Stimulated activated CD8-positive, alpha-beta memory T cell treated with anti-CD3 and anti-CD28 coated beads, Interleukin-7, amount 100 ng/mL, for 4 hours (primary cell): ENCODE measurements around the gene PCDHGB7.
"Not testable (repeated sequence)": the region's sequence is repeated elsewhere in the genome, so short reads cannot be mapped to it uniquely, and the experiment has no call there.

ENCODE experiments used
- DNase-seq, 2 donors: peaks; one replicate each; pipeline ENCODE4 v3.0.0-alpha.2; 2020; ENCODE audit warnings: low read depth in 2 of 2

PCDHGB7 gene

DNA sequence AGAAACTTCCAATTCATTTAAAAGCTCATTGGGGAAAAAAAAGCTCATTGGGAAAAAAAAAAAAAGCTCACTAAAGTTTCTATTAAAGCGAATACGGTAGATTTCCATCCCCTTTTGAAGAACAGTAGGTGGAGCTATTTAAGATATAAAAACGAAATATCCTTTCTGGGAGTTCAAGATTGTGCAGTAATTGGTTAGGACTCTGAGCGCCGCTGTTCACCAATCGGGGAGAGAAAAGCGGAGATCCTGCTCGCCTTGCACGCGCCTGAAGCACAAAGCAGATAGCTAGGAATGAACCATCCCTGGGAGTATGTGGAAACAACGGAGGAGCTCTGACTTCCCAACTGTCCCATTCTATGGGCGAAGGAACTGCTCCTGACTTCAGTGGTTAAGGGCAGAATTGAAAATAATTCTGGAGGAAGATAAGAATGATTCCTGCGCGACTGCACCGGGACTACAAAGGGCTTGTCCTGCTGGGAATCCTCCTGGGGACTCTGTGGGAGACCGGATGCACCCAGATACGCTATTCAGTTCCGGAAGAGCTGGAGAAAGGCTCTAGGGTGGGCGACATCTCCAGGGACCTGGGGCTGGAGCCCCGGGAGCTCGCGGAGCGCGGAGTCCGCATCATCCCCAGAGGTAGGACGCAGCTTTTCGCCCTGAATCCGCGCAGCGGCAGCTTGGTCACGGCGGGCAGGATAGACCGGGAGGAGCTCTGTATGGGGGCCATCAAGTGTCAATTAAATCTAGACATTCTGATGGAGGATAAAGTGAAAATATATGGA is 13.0 kb downstream of the PCDHGB7 start, which contains the start of gene PCDHGA12:
PCDHGA12 (plus strand) TSS at position 176 of the 782 bp plus-strand sequence; CDS start at position 429, 253 bp downstream.
- no peak for DNase-seq

GRCh38 chr5:141431286-141431685 is 13.8 kb downstream of the PCDHGB7 start:
- DNase-seq: no peak

GRCh38 chr5:141432308-141432707 is 14.8 kb downstream of the PCDHGB7 start:
- DNase-seq: not testable (repeated sequence)

DNA sequence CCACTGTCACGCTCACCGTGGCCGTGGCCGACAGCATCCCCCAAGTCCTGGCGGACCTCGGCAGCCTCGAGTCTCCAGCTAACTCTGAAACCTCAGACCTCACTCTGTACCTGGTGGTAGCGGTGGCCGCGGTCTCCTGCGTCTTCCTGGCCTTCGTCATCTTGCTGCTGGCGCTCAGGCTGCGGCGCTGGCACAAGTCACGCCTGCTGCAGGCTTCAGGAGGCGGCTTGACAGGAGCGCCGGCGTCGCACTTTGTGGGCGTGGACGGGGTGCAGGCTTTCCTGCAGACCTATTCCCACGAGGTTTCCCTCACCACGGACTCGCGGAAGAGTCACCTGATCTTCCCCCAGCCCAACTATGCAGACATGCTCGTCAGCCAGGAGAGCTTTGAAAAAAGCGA is 15.2 kb downstream of the PCDHGB7 start:
- DNase-seq: not testable (repeated sequence)

DNA sequence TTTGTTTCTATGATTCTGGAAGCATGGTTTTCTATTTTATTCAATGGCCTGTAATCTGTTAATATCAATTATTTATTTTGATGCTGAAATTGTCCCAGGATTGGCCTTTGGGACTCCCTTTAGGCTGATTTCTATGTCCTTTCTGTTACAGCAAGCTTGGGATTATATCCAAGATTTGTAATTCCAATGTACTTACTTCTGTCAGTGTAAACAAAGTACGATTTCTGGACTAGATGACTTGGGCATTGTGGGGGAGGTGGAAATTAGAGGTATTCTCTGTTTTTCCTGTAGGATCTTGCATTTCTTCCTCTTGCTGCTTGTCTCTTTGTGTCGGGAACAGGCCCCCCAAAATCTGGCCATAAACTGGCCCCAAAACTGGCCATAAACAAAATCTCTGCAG is 16.5 kb downstream of the PCDHGB7 start:
- no peak for DNase-seq

DNA sequence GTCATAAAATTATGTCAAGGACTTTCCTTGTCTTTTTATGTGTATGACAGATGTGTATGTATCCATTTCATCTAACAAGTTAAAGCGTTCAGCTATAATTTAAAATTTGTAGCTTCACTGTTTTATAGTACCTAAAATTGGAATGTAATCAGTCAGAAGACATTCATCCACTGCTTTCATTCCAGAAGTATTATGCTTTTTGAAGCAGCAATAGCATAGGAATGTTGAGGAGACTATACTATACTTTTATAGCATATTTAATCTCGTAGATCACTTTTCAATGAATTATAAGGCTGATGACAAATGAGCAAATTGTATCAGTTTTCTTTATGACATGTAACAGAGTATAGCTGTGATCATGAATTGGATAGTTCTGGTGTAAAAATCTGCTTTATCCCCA is 19.7 kb downstream of the PCDHGB7 start:
- DNase-seq: no peak

DNA sequence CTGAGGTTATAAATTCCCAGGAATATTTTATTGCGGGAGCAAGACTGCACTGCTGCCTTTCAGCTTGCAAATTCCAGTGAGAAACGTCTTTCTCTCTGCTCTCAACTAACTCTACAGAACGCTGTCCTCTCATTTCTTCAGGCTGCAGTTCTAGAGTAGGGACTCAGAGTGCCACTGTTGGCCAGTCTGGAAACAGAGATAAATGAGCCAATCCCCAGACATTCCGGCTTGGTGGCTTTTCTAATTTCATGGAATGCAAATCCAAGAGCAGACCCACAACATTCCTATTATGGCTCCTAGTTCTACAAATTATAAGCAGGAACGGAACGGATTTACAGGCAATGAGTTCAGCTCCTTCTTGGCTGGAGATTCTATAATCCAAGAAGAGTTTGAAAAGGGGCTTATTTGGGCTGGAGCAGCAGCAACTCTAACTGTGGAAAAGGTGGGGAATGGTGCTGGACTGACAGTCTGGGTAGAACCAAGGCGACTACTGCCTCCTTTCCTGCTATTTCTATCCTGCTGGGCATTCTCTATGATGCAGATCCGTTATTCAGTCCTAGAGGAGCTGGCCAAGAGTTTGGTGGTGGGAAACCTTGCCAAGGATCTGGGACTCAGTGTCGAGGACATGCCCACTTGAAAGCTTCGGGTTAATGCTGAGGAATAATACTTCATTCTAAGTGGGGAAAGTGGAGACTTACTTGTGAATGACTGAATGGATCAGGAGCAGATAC is 22.1 kb downstream of the PCDHGB7 start:
- no peak for DNase-seq

DNA sequence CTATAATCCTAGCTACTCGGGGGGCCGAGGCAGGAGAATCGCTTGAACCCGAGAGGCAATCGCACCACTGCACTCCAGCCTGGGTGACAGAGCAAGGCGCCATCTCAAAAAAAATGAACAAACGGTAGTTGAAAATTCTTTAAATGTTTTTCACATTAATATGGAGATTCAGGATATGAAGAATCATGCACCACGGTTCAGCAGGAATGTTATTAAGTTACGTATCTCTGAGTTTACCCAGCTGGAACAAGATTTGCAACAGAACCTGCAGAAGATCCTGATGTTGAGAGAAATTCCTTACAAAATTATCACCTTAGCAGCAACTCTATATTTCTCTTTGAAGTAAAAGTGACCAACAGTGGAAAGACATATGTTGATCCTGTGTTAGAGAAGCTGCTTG is 22.9 kb downstream of the PCDHGB7 start:
- no peak for DNase-seq

DNA sequence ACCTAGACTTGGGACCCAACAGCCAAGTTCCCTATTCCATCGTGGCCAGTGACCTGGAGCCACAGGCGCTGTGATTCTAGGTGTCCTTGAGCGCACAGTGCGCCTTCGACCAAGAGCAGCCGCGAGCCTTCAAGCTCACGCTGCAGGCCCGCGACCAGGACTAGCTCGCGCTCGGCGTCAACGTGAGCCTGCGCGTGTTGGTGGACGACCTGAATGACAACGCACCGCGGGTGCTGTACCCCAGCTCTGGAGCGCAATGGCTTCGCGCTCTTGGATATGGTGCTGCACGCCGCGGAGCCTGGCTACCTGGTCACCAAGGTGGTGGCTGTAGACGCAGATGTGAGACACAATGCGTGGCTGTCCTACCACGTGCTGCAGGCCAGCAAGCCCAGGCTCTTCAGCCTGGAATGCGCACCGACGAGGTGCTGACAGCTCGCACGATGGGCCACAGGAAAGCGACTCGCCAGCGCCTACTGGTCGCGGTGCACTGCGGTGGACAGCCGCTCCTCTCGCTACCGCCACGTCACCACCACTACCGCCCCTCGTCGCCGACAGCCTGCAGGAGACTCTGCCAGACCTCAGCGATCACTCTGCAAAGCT is 24.2 kb downstream of the PCDHGB7 start:
- no peak for DNase-seq

DNA sequence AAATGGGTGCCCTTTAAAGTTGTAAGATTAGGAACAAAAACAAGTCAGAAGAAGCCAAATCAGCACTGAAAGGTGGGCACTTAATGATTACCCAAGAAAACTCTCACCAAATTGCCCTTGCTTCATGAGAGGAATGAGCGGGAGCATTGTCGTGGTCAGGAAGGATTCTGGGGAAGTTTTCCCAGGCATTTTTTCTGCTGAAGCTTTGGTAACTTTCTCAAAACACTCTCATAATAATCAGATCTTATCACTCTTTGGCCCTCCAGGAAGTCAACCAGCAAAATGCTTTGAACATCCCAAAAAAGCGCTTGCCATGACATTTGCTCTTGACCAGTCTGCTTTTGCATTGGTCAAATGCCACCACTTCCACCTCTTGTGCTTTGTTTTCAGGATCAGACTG is 47.9 kb downstream of the PCDHGB7 start:
- DNase-seq: no peak
